ENCODE data around the gene MALSU1.

- TF ChIP-seq CTCF (IDR thresholded peaks at IDR 0.05) = no peak
- TF ChIP-seq POLR2AphosphoS5 (IDR thresholded peaks at IDR 0.05) = no peak
- TF ChIP-seq POLR2A (IDR thresholded peaks at IDR 0.05) = no peak
Measured at GRCh38 chr7:23358152-23358674, 59.1 kb downstream of the MALSU1 start.
